OCI-LY7 (cell line): ENCODE measurements around the gene WASF3. TPM values are rescaled to one million over a fixed set of nuclear protein-coding genes. Genes with fewer than 3 reads are reported as not detected.

Experiments used
- BruUV-seq: library from RNA; stranded (reverse); fragments of 400-500 nt; replicated peaks from 2 replicates; lab custom pipeline; 2021; lab: Mats Ljungman, UMichigan
- CTCF ChIA-PET: fragments of 300-600 bp; sonication (Branson Sonifier 250); formaldehyde crosslinking; loops from one replicate; lab custom pipeline; 2022; ENCODE audit warnings: antibody characterized with exemption; ENCODE audit not compliant: unreplicated experiment; lab: Charles Lee
- POLR2A ChIA-PET: fragments of 300-600 bp; sonication (Branson Sonifier 250); formaldehyde crosslinking; loops from one replicate; lab custom pipeline; 2022; ENCODE audit warnings: antibody characterized with exemption; lab: Charles Lee
- DNase-seq: peaks from one replicate; pipeline ENCODE4 v3.0.0-alpha.2; 2015; ENCODE audit warnings: low spot score
- H2AFZ ChIP-seq: fragments of 200-600 bp; sonication (generic), shearing (Covaris generic); 2 replicates; pipeline ENCODE4 v1.6.1; 2014; ENCODE audit warnings: mild to moderate bottlenecking, antibody characterized with exemption, low read length, moderate library complexity
- H3K27ac ChIP-seq: fragments of 200-600 bp; sonication (generic); 2 replicates; pipeline ENCODE4 v1.5.1; 2014; ENCODE audit warnings: mixed run types, low read depth, mild to moderate bottlenecking, moderate library complexity, low read length, inconsistent platforms; ENCODE audit not compliant: poor library complexity, severe bottlenecking
- H3K36me3 ChIP-seq: fragments of 200-600 bp; sonication (generic); 2 replicates; pipeline ENCODE4 v1.6.1; 2014; ENCODE audit warnings: mild to moderate bottlenecking, antibody characterized with exemption, low read length, moderate library complexity, mixed read lengths; ENCODE audit not compliant: insufficient read depth
- H3K4me1 ChIP-seq: fragments of 200-600 bp; sonication (generic); 2 replicates; pipeline ENCODE4 v1.5.1; 2014; ENCODE audit warnings: mild to moderate bottlenecking, low read length; ENCODE audit not compliant: insufficient read depth, poor library complexity, severe bottlenecking
- H3K4me2 ChIP-seq: fragments of 200-600 bp; sonication (generic); 2 replicates; pipeline ENCODE4 v1.6.1; 2014; ENCODE audit warnings: mild to moderate bottlenecking, low read length
- H3K4me3 ChIP-seq: fragments of 200-600 bp; sonication (generic); 2 replicates; pipeline ENCODE4 v1.5.1; 2014; ENCODE audit warnings: mild to moderate bottlenecking, low read depth, low read length; ENCODE audit not compliant: poor library complexity, severe bottlenecking
- H3K79me2 ChIP-seq: fragments of 200-600 bp; sonication (generic); 2 replicates; pipeline ENCODE4 v1.6.1; 2016; ENCODE audit warnings: low read depth, mild to moderate bottlenecking, low read length, moderate library complexity, mixed read lengths; ENCODE audit not compliant: insufficient read depth
- H3K9me2 ChIP-seq: fragments of 200-600 bp; sonication (generic); 2 replicates; pipeline ENCODE4 v1.6.1; 2016; ENCODE audit warnings: mild to moderate bottlenecking, low read length, mixed read lengths; ENCODE audit not compliant: insufficient read depth
- H3K9me3 ChIP-seq: fragments of 200-600 bp; sonication (generic); 2 replicates; pipeline ENCODE4 v1.6.1; 2014; ENCODE audit warnings: mild to moderate bottlenecking, mixed run types, low read length, mixed read lengths
- H4K20me1 ChIP-seq: fragments of 200-600 bp; sonication (generic); 2 replicates; pipeline ENCODE4 v1.6.1; 2014; ENCODE audit warnings: mild to moderate bottlenecking, antibody characterized with exemption, low read length, moderate library complexity, mixed read lengths; ENCODE audit not compliant: insufficient read depth
- CTCF ChIP-seq: fragments of 200-600 bp; sonication (generic); conservative IDR thresholded peaks from 2 replicates; pipeline ENCODE4 v1.5.1; 2014; ENCODE audit warnings: mild to moderate bottlenecking, antibody characterized with exemption, low read length, moderate library complexity, mixed read lengths
- EZH2phosphoT487 ChIP-seq: fragments of 200-600 bp; sonication (generic); IDR thresholded peaks from 2 replicates; pipeline ENCODE4 v1.6.1; 2018; ENCODE audit warnings: low read depth, borderline replicate concordance, mild to moderate bottlenecking, mixed run types, antibody characterized with exemption, low read length, moderate library complexity, mixed read lengths
- intact Hi-C: fragments of 100-400 bp; cut with micrococcal nuclease; formaldehyde crosslinking; loops from one replicate; pipeline ENCODE4 v1.10.0; 2022; ENCODE audit not compliant: unreplicated experiment
- total RNA-seq, 2 experiments: library from RNA; depleted of rRNA in 1 of 2; stranded (reverse); fragments of >200 nt in 1 of 2; shearing (Covaris generic) in 1 of 2; gene quantifications; 2 replicates each; pipeline ENCODE4 v1.2.3, GENCODE V29; 2014 to 2022

Gene WASF3
- total RNA-seq, 2 experiments from 2014 or later, result 0.17 to 0.19 TPM

DNA sequence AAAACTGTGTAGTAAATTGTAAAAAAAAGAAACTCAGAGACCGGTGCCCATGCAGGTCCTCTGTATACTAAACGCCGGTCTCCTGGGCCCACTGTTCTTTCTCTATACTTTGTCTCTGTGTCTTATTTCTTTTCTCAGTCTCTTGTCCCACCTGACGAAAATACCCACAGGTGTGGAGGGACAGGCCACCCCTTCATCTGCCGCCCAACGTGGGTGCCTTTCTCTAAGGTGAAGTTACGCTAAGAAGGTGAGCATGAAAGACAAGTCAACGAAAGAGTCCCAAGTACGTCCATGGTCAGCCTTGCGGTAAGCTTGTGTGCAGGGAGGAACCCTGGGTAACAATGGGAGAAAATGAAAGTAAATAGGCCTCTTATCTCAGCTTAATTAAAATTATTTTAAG, 48.0 kb upstream of the WASF3 start:
- H3K4me2 ChIP-seq, result no peak overlapping the region
- CTCF ChIA-PET, result no interaction called here

GRCh38 chr13:26513931-26514330, 43.6 kb upstream of the WASF3 start:
- Histone ChIP-seq H3K4me3 (no peak overlapping the region), H3K4me2 (no peak overlapping the region), H4K20me1 (no peaks in the 10 kb centered on the region), H3K9me3 (no peaks in the 10 kb centered on the region), H3K4me1 (no peaks in the 10 kb centered on the region), H3K36me3 (no peaks in the 10 kb centered on the region), H2AFZ (no peak overlapping the region), H3K79me2 (no peaks in the 10 kb centered on the region), H3K27ac (no peak overlapping the region), H3K9me2 (no peaks in the 10 kb centered on the region)
- BruUV-seq, result no TSS peak
- DNase-seq, result no peak
- ChIA-PET CTCF (no interaction called here), POLR2A (no interaction called here)
- TF ChIP-seq CTCF (no peak), EZH2phosphoT487 (no peak)
- intact Hi-C loops, result no loop called here

More for the DNA sequence above, 48.0 kb upstream of the WASF3 start:
- Histone ChIP-seq H3K36me3 (no peaks in the 10 kb centered on the region), H3K9me3 (no peaks in the 10 kb centered on the region), H3K27ac (no peak overlapping the region), H2AFZ (no peak overlapping the region), H3K79me2 (no peaks in the 10 kb centered on the region), H3K4me3 (no peak overlapping the region), H3K4me1 (no peaks in the 10 kb centered on the region), H3K9me2 (no peaks in the 10 kb centered on the region), H4K20me1 (no peaks in the 10 kb centered on the region)
- intact Hi-C loops, result no loop called here
- POLR2A ChIA-PET, result no interaction called here
- TF ChIP-seq CTCF, result no peak
- no peak for TF ChIP-seq EZH2phosphoT487
- DNase-seq, result no peak
- no TSS peak for BruUV-seq

GRCh38 chr13:26515721-26516120, 41.8 kb upstream of the WASF3 start:
- H4K20me1 ChIP-seq, result no peaks in the 10 kb centered on the region
- no peaks in the 10 kb centered on the region for H3K9me2 ChIP-seq
- H3K79me2 ChIP-seq, result no peaks in the 10 kb centered on the region
- no peak overlapping the region for H2AFZ ChIP-seq
- no peak overlapping the region for H3K4me3 ChIP-seq
- ChIA-PET CTCF (no interaction called here), POLR2A (no interaction called here)
- no peak overlapping the region for H3K27ac ChIP-seq
- intact Hi-C loops, result no loop called here
- H3K4me1 ChIP-seq, result no peaks in the 10 kb centered on the region
- no peak for TF ChIP-seq EZH2phosphoT487
- no peak for TF ChIP-seq CTCF
- H3K4me2 ChIP-seq, result no peak overlapping the region
- H3K36me3 ChIP-seq, result no peaks in the 10 kb centered on the region
- H3K9me3 ChIP-seq, result no peaks in the 10 kb centered on the region
- no peak for DNase-seq
- no TSS peak for BruUV-seq
